Measurements from ENCODE around the gene FXYD3. TPM values are rescaled to one million over a fixed set of nuclear protein-coding genes. Genes with fewer than 3 reads are reported as not detected.

The FXYD3 gene
- total RNA-seq, 2 experiments from 2014 or later = not detected

GRCh38 chr19:35089554-35089953 lies 26.1 kb upstream of the FXYD3 start:
- Mint-ChIP-seq H3K4me1 (ENCODE audit: low read depth) (peaks cover 1% of the 10 kb centered on the region), H3K9me3 (no peaks in the 10 kb centered on the region), H3K27ac (no peak overlapping the region), H3K27me3 (ENCODE audit: low read depth) (peaks cover 5% of the 10 kb centered on the region), H3K4me3 (no peak overlapping the region), H3K36me3 (ENCODE audit: low read depth) (no peaks in the 10 kb centered on the region)
- CTCF ChIA-PET = interaction anchor here (0.7 to 4.3 kb wide), 10 partner anchors 8 to 122 kb away, joined by 3 to 23 read pairs (median 3); no protein-coding TSS in a partner anchor
- no peak for DNase-seq
- intact Hi-C loops (cut with micrococcal nuclease) = no loop called here

GRCh38 chr19:35090160-35090505 lies 25.5 kb upstream of the FXYD3 start:
- intact Hi-C loops (cut with micrococcal nuclease) = loop anchor here (1.0 kb wide), 4 partner anchors 23 to 451 kb away; no protein-coding TSS in a partner anchor
- no peaks in the 10 kb centered on the region for H3K36me3 Mint-ChIP-seq (ENCODE audit: low read depth)
- no peaks in the 10 kb centered on the region for H3K9me3 Mint-ChIP-seq
- peaks cover 1% of the 10 kb centered on the region for H3K4me1 Mint-ChIP-seq (ENCODE audit: low read depth)
- H3K27me3 Mint-ChIP-seq (ENCODE audit: low read depth) = peaks cover 5% of the 10 kb centered on the region
- CTCF ChIA-PET = interaction anchor here (0.7 to 4.3 kb wide), 10 partner anchors 8 to 122 kb away, joined by 3 to 23 read pairs (median 3); no protein-coding TSS in a partner anchor
- no peak overlapping the region for H3K27ac Mint-ChIP-seq
- no peak for DNase-seq
- H3K4me3 Mint-ChIP-seq = no peak overlapping the region

GRCh38 chr19:35090506-35091214 lies 25.0 kb upstream of the FXYD3 start:
- peaks cover 5% of the 10 kb centered on the region for H3K27me3 Mint-ChIP-seq (ENCODE audit: low read depth)
- no peak overlapping the region for H3K4me3 Mint-ChIP-seq
- intact Hi-C loops (cut with micrococcal nuclease) = loop anchor here (1.0 kb wide), 4 partner anchors 23 to 451 kb away; no protein-coding TSS in a partner anchor
- H3K36me3 Mint-ChIP-seq (ENCODE audit: low read depth) = no peaks in the 10 kb centered on the region
- CTCF ChIA-PET = interaction anchor here (0.7 to 4.3 kb wide), 12 partner anchors 9 to 123 kb away, joined by 3 to 23 read pairs (median 4); no protein-coding TSS in a partner anchor
- H3K27ac Mint-ChIP-seq = no peak overlapping the region
- no peaks in the 10 kb centered on the region for H3K9me3 Mint-ChIP-seq
- peak; percentile 64 for DNase-seq
- peaks cover 1% of the 10 kb centered on the region for H3K4me1 Mint-ChIP-seq (ENCODE audit: low read depth)

GRCh38 chr19:35093430-35093829 lies 22.2 kb upstream of the FXYD3 start:
- intact Hi-C loops (cut with micrococcal nuclease) = no loop called here

GRCh38 chr19:35093941-35094647 lies 21.5 kb upstream of the FXYD3 start:
- Mint-ChIP-seq H3K4me3 (no peak overlapping the region), H3K36me3 (ENCODE audit: low read depth) (no peaks in the 10 kb centered on the region), H3K27me3 (ENCODE audit: low read depth) (peaks cover 5% of the 10 kb centered on the region), H3K4me1 (ENCODE audit: low read depth) (peaks cover 1% of the 10 kb centered on the region), H3K27ac (no peak overlapping the region), H3K9me3 (no peaks in the 10 kb centered on the region)
- intact Hi-C loops (cut with micrococcal nuclease) = no loop called here
- CTCF ChIA-PET = interaction anchor here (0.6 kb wide), 1 partner anchor 8 kb away, joined by 3 read pairs; no protein-coding TSS in a partner anchor
- DNase-seq = no peak

More at GRCh38 chr19:35093430-35093829, 22.2 kb upstream of the FXYD3 start:
- no peak overlapping the region for H3K27ac Mint-ChIP-seq
- peaks cover 5% of the 10 kb centered on the region for H3K27me3 Mint-ChIP-seq (ENCODE audit: low read depth)
- no peaks in the 10 kb centered on the region for H3K9me3 Mint-ChIP-seq
- H3K4me1 Mint-ChIP-seq (ENCODE audit: low read depth) = peaks cover 1% of the 10 kb centered on the region
- H3K36me3 Mint-ChIP-seq (ENCODE audit: low read depth) = no peaks in the 10 kb centered on the region
- no peak overlapping the region for H3K4me3 Mint-ChIP-seq
- DNase-seq = no peak
- CTCF ChIA-PET = interaction anchor here (0.6 to 4.3 kb wide), 4 partner anchors 9 to 50 kb away, joined by 3 to 23 read pairs (median 14); no protein-coding TSS in a partner anchor

- intact Hi-C loops (cut with micrococcal nuclease) = no loop called here
- H3K4me1 Mint-ChIP-seq (ENCODE audit: low read depth) = peaks cover 1% of the 10 kb centered on the region
- no peak overlapping the region for H3K27ac Mint-ChIP-seq
- DNase-seq = no peak
- CTCF ChIA-PET = no interaction called here
- no peak overlapping the region for H3K4me3 Mint-ChIP-seq
- no peaks in the 10 kb centered on the region for H3K9me3 Mint-ChIP-seq
- H3K27me3 Mint-ChIP-seq (ENCODE audit: low read depth) = peaks cover 4% of the 10 kb centered on the region
- no peaks in the 10 kb centered on the region for H3K36me3 Mint-ChIP-seq (ENCODE audit: low read depth)
Measured at GRCh38 chr19:35094656-35095055, 21.0 kb upstream of the FXYD3 start.

- no peaks in the 10 kb centered on the region for H3K4me1 Mint-ChIP-seq (ENCODE audit: low read depth)
- H3K27me3 Mint-ChIP-seq (ENCODE audit: low read depth) = no peaks in the 10 kb centered on the region
- H3K27ac Mint-ChIP-seq = no peak overlapping the region
- H3K4me3 Mint-ChIP-seq = no peak overlapping the region
- intact Hi-C loops (cut with micrococcal nuclease) = no loop called here
- CTCF ChIA-PET = interaction anchor here (2.1 kb wide), 1 partner anchor 52 kb away, joined by 5 read pairs; no protein-coding TSS in a partner anchor
- H3K9me3 Mint-ChIP-seq = no peaks in the 10 kb centered on the region
- no peaks in the 10 kb centered on the region for H3K36me3 Mint-ChIP-seq (ENCODE audit: low read depth)
- DNase-seq = no peak
Measured at GRCh38 chr19:35095667-35096368, 19.8 kb upstream of the FXYD3 start.

GRCh38 chr19:35098413-35099049 lies 17.1 kb upstream of the FXYD3 start:
- intact Hi-C loops (cut with micrococcal nuclease) = no loop called here
- CTCF ChIA-PET = interaction anchor here (0.6 kb wide), 1 partner anchor 406 kb away, joined by 4 read pairs; no protein-coding TSS in a partner anchor
- Mint-ChIP-seq H3K36me3 (ENCODE audit: low read depth) (no peaks in the 10 kb centered on the region), H3K4me1 (ENCODE audit: low read depth) (no peaks in the 10 kb centered on the region), H3K4me3 (no peak overlapping the region), H3K27ac (no peak overlapping the region), H3K9me3 (no peaks in the 10 kb centered on the region), H3K27me3 (ENCODE audit: low read depth) (no peaks in the 10 kb centered on the region)
- no peak for DNase-seq

GRCh38 chr19:35099155-35099896 lies 16.3 kb upstream of the FXYD3 start:
- CTCF ChIA-PET = interaction anchor here (1.7 kb wide), 1 partner anchor 16 kb away, joined by 6 read pairs; no protein-coding TSS in a partner anchor
- DNase-seq = no peak
- H3K27ac Mint-ChIP-seq = no peak overlapping the region

GRCh38 chr19:35099897-35100275 lies 15.7 kb upstream of the FXYD3 start:
- CTCF ChIA-PET = interaction anchor here (1.0 to 1.7 kb wide), 2 partner anchors 15 to 16 kb away, joined by 4 to 6 read pairs; partner anchors contain the start of gene FXYD3
- Mint-ChIP-seq H3K27ac (no peak overlapping the region), H3K36me3 (ENCODE audit: low read depth) (no peaks in the 10 kb centered on the region), H3K9me3 (no peaks in the 10 kb centered on the region), H3K4me1 (ENCODE audit: low read depth) (no peaks in the 10 kb centered on the region), H3K4me3 (no peak overlapping the region), H3K27me3 (ENCODE audit: low read depth) (no peaks in the 10 kb centered on the region)
- DNase-seq = no peak
- intact Hi-C loops (cut with micrococcal nuclease) = no loop called here

More at GRCh38 chr19:35099155-35099896, 16.3 kb upstream of the FXYD3 start:
- H3K4me3 Mint-ChIP-seq = no peak overlapping the region
- H3K4me1 Mint-ChIP-seq (ENCODE audit: low read depth) = no peaks in the 10 kb centered on the region
- no peaks in the 10 kb centered on the region for H3K36me3 Mint-ChIP-seq (ENCODE audit: low read depth)
- no peaks in the 10 kb centered on the region for H3K9me3 Mint-ChIP-seq
- H3K27me3 Mint-ChIP-seq (ENCODE audit: low read depth) = no peaks in the 10 kb centered on the region
- intact Hi-C loops (cut with micrococcal nuclease) = no loop called here

Measured in activated naive CD4-positive, alpha-beta T cell treated with anti-CD3 and anti-CD28 coated beads for 36 hours (primary cell).